ENCODE measurements around the gene KRTAP12-2.

DNA sequence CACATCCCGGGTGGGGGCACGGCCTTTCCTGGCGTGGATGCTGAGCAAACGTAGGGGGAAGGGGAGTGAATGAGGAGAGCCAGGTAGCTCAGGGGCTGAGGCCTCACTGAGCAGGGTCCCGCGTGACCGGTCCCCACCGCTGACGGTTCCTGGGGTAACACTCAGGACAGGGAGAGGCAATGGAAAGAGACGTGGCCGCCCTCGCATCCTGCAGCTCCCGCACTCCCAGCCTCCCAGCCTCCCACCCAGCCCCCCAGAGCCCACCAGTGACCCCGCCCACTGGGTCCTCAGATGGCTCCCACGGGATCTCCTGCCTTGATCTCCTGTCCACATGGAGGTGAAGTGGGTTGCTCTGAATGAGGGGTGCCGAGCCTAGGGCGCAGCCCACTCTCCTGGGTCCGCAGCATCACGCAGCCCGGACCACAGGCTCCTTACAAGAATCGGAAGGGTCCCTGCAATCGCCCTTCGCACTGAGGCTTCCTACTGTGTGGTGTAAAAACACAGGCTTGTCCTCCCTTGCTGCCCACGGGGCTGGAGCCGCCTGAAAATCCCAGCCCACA is 42.2 kb upstream of the KRTAP12-2 start:
- TF ChIP-seq, protein P1, sequence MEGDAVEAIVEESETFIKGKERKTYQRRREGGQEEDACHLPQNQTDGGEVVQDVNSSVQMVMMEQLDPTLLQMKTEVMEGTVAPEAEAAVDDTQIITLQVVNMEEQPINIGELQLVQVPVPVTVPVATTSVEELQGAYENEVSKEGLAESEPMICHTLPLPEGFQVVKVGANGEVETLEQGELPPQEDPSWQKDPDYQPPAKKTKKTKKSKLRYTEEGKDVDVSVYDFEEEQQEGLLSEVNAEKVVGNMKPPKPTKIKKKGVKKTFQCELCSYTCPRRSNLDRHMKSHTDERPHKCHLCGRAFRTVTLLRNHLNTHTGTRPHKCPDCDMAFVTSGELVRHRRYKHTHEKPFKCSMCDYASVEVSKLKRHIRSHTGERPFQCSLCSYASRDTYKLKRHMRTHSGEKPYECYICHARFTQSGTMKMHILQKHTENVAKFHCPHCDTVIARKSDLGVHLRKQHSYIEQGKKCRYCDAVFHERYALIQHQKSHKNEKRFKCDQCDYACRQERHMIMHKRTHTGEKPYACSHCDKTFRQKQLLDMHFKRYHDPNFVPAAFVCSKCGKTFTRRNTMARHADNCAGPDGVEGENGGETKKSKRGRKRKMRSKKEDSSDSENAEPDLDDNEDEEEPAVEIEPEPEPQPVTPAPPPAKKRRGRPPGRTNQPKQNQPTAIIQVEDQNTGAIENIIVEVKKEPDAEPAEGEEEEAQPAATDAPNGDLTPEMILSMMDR (IDR thresholded peaks at IDR 0.05 in 4 of 5, conservative IDR thresholded peaks at IDR 0.05 in 1 of 5): no peak
- no peak for TF ChIP-seq POLR2A (IDR thresholded peaks at IDR 0.05)
